GM18505 (cell line): ENCODE data around the gene MRPL53.
A peak's percentile ranks its signal among the peaks of the same experiment; 100 is the strongest.

Experiments used
- ATAC-seq: cut with Tn5 transposase; IDR thresholded peaks from one replicate; pipeline ENCODE4 v1.9.1; 2021; ENCODE audit not compliant: unreplicated experiment
- POLR2A ChIP-seq: IDR thresholded peaks from 4 replicates; pipeline ENCODE4 v1.6.1; 2011; ENCODE audit warnings: borderline replicate concordance; ENCODE audit not compliant: insufficient read depth, insufficient read length; ENCODE audit errors: extremely low read depth

The MRPL53 gene

DNA sequence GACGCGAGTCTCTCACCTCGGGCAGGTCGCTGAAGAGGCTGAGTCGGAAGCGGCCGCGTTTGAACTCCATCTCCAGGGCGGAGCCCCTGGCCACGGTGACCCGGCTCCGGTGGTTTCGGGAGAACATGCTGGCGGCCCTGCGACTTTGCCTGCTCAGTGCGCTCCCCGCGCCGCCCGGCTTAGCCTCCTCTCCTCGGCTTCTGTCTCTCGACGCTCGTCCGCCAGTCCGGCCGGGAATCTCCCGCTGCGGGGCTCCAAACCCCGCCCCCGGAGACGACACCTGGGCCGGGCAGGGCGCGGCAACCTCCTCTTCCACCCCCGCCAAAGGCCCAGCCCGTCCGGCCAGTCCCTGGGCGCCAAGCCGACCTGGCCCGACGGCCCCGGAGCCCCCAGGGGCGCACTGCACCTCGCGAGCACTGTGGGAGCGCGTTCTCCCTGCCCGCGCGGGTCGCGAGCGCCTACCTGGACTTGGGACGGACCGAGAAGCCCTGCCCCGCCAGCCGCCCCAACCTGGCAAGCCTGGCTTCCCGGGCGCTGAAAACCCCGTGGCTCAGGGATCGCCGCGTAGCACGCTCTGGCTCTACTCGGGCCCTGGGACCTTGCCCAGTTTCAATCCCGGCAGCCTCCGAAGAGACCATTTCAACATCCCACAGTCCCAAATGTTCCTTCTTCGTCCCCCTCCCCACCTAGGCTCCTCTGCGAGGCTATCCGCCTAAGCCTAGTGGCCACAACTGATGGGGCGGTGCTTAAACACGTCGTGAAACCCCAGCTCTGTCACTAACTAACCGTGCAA lies 30.6 kb downstream of the MRPL53 start, which contains the start of gene RTKN:
TSS of gene RTKN (minus strand) at position 248 of the 793 bp plus-strand sequence. CDS start at position 127, 121 bp downstream.
- no peak for ATAC-seq
- no peak for TF ChIP-seq POLR2A

DNA sequence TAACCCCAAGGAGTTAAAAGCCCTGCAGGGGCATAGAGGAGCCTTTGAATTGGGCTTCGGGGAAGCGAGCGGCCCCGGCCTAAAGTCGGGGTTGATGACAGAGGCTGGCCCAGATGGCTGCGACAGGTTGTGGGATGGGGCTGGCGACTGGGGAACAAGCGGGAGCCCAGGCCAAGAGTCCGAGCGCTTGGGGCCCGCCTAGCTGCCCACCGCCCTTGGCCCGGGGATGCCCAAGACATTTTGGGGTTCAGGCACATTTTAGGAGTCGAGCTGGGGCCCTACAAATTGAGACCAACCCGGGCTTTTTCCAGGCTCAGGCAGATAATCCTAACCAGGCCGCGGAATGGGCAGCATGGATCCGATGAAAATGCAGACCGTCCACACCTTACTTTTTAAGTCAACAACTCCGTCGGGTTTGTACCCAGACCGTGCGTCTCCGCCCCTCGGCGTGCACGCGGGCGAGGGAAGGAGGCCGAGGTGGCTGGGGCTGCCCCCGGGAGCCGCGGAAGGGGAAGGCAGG lies 31.2 kb downstream of the MRPL53 start:
- ATAC-seq, result no peak
- TF ChIP-seq POLR2A, result no peak

DNA sequence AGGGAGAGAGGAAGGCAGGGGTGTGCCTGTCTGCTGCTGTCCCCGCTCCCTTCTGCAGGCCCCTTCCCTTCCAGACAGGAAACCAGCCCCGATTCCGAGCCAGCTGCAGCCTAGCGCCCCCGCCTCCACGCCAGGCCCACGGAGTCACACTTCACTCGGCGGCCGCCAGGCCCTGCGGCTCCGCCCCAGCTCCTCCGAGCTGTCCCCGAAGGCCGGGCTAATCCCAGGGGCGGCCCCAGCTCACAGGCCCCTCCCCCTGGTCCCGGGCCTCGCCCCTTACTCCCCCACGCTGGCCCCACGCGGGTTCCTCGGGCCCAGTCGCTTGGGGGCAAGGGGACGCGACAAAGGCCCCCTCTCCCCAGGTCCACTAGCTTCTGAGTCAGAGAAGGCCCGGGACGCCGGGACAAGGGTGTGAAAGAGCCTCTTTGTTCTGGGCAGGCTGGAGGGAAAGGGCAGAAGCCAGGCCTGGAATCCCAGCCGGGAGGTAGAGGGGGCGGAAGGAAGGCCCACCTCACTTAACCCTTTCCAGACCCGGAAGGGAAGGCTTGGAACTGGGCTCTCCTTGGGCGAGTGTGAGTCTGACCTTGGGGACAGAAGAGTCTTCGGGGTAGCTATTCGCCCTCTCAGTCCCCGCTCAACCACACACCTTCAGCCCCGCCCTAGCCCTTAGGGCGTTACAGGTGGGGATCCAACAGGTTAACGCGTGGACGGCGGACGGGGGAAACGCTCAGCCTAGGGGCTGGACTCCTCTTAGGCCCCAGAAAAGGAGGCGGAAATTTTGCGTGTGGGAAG lies 31.9 kb downstream of the MRPL53 start:
- peak; percentile 90 for ATAC-seq
- TF ChIP-seq POLR2A, result peak; percentile 52

DNA sequence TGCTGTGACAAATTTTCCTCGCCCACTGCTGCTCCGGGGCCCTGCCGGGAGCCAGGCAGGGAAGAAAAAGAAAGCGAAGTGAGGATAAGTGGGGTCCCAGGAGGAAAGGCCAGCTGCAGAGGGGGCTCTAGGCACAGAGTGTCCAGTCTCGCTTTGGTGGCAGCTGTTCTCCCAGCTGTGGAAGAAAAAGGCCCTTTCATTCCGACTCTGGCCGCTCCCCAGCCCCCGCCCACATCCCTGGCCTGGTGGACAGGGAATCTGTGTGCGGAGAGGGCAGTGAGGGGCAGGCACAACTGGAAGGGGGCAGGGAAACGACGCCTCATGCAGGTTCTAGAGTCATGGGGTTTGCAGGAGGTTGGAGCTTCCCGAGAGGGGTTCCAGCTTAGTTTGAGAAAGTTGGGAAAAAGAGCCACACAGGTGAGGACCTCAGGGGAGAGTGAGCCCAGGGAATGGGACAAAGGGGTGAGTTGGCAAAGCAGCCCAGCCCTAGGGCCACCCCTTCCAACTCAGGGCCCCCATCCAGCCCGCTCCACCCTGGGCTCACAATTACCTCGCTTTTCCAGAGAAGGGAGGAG lies 32.6 kb downstream of the MRPL53 start:
- no peak for ATAC-seq
- TF ChIP-seq POLR2A, result no peak

DNA sequence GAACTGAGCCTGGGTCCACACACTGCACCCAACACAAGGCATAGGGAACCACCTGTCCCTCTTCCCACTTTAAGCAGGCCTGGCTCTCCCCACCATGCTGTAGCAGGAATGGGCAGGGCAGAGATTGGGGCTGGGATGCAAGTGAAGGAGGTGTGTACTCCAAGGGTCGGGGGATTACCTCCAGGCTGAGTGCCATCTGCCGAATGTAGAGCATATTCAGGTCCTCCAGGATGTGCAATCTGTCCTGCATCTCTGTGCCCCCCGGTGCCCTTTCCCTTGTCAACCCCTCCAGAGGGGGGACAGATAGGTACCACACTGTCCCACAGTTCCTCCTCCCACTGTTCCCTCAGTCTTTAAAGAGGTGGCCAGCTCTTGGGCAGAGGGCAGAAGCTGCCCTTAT lies 33.1 kb downstream of the MRPL53 start:
- no peak for TF ChIP-seq POLR2A
- no peak for ATAC-seq

DNA sequence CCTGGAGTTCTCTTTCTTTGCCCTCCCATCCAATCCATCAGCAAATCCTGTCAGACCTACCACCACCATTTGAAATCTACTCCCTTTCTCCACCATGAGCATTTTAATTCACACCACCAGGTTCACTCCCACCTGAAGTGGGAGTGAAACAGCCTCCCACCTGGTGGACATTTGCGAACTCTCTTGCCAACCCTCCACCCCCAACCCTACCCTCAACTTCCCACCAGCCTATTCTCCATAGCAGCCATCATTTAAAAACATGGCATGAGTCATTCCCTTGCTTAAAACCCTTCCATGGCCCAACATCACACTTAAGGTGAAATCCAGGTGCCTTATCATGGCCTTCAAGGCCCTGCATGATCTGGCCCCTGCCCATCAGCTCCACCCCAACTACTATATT lies 34.2 kb downstream of the MRPL53 start:
- ATAC-seq, result no peak
- no peak for TF ChIP-seq POLR2A

DNA sequence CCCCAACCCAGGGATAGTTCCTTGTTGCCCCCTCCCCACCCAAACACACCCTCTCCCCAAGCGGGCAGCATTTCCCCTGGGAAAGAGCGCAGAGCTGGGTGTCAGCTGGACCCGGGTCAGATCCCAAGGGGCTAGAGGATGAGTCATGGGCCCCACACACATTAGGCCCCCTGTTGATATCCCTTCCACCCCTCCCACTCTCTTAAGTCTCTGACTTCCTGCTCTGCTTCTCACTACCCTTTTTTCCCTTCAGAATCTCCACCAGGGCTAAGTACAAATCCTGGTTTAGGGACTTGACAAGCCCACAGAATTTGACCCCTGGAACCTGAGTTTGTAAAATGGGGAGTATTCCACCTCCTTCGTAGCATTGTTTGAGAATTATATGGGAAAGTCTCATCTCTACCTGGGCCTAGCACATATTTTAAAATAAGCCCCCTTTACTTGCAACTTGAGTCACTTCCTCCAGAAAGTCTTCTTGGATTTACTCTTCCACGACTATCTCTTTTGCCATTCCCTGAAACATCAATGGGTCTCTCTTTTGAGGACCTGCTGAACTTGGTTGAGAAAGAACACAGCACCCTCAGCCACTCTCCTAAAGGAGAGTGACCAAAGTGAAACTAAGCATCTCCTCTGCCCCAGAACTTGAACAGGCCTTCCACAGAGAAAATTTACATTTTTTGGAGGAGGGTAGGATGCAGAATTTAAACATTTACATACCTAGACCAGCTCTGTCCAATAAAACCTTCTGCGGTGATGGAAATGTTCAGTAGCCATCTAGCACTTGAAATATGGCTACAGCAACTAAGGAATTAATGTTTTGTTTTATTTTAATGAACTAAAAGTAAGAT lies 35.4 kb downstream of the MRPL53 start:
- no peak for TF ChIP-seq POLR2A
- ATAC-seq, result no peak

DNA sequence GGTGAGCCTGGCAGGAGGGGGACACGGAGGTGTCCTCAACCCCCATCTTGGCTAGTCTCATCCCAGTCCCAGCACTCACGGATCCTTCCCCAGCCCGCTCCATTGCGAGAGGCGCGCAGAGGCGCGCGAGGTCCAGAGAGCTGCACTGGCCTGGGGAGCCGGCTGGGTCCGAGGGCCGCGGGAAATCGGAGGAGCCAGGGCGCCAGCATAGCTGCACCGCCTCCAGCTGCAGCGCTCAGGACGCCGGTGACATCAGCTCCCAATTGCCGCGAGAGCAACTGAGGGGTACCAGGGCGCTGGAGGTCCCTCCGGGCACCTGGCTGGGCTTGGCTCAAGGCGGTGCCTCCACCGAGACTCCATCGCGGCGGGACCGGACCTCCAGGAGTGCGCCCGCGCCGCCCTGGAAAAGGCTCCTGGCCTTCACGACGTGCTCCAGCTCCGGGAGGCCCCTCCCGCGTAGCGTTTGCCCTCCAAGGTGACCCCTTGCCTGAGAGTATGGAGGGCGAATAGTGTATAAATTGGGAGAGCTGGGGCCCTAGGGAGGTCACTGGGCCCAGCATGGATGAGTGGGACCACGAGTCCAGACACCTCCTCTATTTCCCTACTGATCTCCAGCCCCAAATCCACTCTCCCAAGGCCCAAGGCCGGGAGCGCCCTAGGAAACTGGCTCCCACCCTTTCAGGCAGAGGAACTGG lies 36.2 kb downstream of the MRPL53 start:
- TF ChIP-seq POLR2A, result no peak
- ATAC-seq, result no peak

DNA sequence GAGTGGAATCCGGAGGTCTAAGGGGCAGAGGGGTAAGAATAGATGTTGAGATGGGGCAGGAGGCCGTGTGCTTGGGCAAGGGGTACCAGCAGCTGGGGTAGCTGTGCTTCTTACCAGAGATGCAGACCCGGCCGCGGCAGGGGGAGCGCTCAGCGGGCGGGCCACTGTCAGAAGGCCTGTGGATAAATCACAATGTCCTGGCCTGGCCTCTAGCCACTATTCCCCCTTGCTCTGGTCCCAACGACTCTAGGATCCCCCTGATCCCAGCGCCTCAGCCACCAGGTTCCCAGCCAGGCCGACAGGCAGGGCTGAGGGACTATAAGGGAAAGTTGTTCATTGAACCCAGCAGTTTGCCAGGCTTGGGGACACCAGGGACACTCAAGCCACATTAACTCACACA lies 42.0 kb downstream of the MRPL53 start:
- ATAC-seq, result no peak
- TF ChIP-seq POLR2A, result no peak

DNA sequence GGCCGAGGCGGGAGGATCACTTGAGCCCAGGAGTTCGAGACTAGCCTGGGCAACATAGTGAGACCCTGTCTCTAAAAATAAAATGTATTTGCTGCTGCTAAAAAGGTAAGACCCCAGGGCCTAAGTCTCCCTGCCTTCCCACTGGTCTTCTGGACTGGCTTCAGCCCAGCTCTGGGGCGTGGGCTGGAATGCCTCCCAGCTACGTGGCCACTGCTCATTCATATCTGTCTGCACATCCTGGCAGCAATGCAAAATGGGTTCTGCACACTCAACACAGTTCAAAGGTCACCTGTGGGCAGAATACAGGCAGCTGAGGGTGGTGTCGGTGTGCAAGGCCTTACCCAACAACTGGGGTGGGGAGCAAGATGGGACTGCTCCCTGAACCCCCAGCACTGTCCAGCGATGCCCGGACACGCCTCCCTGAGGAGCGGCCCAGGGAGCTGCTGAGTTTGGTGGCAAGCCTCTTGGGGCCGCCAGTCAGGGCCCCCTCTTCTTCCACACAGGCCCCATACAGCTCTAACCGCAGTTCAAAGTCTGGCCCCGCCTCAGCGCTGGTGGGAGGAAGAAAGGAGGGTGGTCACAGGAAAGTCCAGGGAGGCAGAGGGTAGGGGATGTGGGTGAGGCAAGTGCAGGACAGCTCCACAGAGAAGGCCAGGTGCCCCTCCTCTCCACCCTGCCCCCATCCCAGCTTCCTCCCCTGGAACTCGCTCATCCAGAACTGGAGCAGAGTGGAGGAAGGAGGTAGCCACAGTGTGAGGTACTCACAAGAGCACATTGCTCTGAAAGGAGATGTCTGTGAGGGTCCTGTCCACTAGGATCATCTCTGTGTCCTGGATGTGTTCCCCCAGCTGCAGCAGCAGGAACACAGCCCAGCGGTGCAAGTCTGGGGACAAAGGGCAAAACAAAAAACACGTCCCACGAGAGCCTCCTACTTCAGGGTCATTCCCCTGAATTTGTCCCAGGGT lies 42.7 kb downstream of the MRPL53 start:
- no peak for ATAC-seq
- no peak for TF ChIP-seq POLR2A

DNA sequence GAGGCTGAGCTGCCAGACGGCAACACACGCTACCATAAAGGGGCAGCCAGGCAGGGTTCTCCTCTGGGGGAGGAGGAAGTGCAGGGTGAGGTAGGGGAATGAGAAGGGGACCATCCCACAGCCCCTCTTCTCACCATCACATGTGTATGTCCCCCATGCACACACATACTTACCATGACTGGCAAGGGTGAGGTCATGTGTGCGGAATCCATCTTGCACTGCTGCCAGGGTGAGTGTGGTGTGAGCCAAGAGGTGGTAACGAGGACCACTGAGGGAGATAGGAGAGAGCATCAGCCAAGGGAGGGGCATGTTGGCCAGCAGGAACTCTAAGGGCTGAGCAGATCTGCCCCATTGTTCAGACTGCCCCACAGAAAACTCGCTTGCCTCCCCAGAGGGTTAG lies 43.8 kb downstream of the MRPL53 start:
- TF ChIP-seq POLR2A, result no peak
- no peak for ATAC-seq

DNA sequence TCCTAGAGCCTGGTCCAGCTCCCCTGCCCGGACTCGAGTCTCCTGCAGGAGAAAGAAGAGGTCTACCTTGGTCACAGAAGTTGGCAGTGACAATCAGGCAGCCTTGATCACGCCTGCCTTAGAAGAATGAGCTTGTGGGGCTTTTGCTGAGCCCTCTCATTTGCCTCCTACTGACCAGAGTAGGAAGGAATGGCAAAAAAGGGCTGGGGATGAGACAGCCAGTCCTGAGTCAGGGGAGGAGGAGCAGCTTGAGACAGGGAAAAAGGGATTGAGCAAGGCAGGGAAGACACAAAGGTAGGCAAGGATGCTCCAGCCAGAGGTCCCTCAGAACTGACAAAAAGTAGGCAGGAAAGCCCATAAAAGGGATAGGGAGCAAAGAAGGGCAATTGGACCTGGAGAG lies 44.9 kb downstream of the MRPL53 start:
- no peak for ATAC-seq
- no peak for TF ChIP-seq POLR2A
